GM18498 (cell line): Measurements from ENCODE around the gene KLHL29.
"Not testable (repeated sequence)": the region's sequence is repeated elsewhere in the genome, so short reads cannot be mapped to it uniquely, and the experiment has no call there.

Experiments used
- ATAC-seq: cut with Tn5 transposase; IDR thresholded peaks from one replicate; pipeline ENCODE4 v1.9.1; 2021; ENCODE audit warnings: mild to moderate bottlenecking, moderate library complexity; ENCODE audit not compliant: unreplicated experiment

KLHL29 gene

DNA sequence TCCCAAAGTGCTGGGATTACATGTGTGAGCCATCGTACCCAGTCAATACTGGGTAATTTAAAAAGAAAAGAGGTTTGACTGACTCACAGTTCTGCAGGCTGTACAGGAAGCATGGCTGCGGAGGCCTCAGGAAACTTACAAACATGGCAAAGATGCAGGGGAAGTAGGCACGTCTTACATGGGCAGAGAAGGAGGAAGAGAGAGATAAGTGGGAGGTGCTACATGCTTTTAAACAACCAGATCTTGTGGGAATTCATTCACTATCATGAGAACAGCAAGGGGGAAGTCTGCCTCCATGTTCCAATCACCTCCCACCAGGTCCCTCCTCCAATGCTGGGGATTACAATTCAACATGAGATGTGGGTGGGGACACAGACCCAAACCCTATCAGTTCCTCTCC, 349.4 kb downstream of the KLHL29 start:
- no peak for ATAC-seq

DNA sequence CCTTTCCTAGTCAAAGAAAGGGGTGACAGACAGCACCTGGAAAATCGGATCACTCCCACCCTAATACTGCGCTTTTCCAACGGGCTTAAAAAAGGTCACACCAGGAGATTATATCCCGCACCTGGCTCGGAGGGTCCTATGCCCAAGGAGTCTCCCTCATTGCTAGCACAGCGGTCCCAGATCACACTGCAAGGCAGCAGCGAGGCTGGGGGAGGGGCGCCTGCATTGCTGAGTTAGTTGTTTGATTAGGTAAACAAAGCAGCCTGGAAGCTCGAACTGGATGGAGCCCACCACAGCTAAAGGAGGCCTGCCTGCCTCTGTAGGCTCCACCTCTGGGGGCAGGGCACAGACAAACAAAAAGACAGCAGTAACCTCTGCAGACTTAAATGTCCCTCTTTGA, 351.8 kb downstream of the KLHL29 start:
- ATAC-seq = not testable (repeated sequence)

DNA sequence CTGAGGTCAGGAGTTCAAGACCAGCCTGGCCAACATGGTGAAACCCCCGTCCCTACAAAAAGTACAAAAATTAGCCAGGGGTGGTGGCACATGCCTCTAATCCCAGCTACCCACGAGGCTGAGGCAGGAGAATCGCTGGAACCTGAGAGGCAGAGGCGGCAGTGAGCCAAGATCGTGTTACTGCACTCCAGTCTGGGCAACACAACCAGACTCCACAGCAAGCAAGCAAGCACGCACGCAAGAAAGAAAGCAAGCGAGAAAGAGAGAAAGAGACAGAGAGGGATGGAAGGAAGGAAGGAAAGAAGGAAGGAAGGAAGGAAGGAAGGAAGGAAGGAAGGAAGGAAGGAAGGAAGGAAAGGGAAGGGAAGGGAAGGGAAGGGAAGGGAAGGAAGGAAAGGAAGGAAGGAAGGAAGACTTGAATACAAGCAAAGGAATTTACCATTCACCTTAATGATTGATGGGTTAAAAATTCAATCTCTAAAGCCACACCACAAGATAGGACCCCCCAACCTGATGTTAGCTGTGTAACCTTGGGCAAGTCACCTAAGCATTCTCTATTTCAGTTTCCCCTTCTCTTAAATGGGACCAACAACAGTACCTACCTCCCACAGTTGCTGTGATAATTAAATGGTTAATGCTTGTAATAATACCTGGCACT, 360.2 kb downstream of the KLHL29 start:
- ATAC-seq = no peak

DNA sequence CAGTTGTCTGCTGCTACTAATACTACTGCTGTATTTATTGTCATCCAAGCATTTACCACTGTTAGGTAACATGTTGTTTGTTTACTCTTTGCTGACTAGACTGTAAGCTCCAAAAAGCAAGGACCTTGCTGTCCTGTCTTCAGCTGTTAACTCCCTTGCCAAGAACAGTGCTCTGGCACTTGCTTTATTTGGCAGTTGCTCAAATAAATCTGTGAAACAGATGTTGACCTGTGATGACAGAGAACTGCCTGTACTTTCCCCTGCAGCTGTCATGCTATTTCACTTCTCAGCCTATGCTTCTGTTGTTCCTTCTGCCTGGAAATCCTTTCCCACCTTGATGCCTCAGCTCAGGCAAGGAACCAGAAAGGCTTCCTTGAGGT, 360.7 kb downstream of the KLHL29 start:
- ATAC-seq = peak; percentile 70

DNA sequence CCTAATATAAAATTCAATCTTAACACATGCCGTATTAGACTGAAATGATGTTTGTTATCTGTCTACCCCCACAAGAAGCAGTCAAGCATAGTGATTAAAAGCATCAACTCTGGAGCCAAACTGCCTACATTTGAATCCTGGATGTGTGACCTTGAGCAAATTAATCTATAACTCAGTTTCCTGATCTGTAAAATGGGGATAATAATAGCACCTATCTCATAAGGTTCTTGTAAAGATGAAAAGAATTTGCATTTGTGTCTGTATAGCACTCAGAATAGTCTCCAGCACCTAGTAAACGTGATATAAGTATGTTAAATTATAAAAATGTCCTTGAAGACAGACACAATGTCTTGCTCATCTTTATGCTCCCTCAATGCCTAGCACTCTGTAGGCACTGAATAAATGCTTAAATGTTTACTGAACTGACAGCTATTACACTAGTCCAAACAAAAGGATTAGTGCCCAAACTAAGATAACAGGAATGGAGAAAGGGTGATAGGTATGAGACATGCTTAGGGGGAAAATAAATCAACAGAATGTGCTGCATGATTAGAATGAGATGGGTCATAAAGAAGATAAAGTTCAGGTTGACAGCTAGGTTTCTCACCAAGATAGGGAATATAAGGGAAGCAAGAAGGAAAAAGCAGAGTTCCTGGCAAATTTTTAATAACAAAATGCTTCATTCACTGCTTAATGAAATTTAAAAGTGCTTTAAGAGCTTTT, 361.3 kb downstream of the KLHL29 start:
- peak; percentile 32 for ATAC-seq

DNA sequence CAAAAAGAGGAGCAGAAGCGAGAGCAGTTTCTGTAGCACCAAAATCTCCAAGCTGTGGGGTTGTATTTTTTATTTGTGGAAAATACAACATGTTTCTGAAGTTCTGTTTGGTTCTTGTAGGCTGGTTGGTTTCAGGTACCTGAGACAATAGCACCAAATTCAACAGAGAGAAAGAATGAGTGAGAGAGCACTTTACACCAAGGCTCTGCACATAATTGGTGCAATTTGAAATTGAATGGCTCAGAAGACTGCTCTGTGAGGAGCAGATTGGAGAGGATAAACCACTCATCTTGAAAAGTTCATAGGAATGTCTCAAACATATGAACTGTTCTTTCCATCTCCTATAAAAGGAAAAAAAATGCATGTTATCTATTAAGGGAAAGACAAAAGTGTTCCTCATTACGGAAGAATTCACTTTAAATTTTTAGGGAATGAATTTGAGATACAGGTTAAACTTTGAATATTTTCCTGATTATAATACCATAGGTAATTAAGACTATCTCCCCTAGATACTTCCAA, 366.8 kb downstream of the KLHL29 start:
- no peak for ATAC-seq

DNA sequence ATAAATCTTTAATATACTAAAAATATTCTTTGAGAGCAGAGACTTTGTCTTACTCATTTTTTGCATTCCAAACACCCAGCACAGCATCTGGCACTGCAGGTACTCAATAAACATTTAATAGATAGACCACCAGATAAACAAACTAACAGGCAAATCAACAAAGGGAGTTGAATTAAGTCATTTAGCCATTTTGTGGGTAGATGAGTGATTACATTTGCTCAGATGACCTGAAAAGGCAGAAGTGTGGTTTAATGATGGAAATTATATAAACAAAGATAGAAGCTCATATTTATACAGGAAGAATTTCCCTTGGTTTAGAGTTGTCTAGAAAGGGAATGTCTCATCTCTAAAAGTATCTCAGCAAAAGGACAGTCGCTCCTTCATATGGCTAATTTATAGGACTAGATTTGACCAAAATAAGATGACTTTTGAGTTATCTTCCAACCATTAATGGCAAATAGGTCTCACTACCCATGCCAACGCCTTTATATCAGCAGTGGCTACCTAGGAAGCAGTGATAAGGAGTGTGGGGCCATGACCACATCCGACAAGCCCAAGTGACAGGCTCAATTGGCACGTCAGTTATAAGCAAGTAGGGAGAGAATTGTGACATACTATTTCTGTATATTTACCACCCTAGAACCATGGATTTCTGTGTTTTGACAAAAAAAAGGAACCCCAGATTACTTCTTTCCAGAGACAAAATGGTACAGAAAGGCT, 368.5 kb downstream of the KLHL29 start:
- ATAC-seq = no peak

DNA sequence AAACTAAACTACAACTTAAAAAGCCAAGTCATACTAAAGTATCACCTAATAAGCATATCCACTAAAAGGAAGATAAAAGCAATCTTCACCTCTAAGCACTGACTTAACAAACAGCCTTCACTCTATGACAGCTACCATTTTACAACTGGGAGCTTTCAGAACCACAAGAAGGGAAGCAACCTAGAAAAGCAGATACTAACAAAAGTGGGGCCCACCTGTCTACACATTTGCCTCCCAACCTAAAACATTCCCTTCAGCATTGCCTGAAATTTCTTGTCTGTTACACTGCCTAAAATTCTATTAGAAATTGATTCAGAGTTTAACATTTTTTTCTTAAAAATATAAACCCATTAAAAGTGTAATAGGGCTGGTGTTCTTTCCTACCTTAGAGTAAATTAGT, 370.0 kb downstream of the KLHL29 start:
- ATAC-seq = no peak

DNA sequence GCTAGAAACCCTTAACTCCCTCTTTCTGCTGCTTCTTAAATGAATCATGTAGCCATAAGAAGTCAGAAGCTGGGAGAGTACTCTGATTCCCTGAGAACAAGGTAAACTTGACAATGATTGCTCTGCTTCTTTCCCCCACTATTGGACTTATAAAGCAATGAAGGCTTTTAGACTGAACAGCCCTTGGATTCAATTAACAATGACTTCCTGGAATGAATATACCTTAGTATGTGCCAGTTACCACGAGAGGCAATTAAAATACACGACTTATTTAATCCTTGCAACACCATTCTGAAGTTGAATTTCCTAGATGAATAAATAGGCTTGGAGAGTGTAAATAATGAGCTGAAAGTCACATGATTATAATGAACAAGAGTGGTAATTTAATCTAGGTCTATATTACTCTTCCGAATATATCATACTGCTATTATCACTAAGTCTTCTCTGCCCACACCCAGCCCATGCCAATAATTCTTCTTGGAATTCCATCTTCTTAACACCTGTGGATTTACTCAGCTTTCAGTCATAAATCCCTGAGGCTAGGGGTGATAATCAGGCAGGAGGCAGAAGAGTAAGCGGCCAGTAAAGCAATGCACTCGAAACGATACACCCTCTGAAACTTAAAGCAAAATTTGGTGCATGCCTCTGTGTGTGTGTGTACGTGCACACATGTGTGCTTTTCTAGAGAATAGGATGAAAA, 371.8 kb downstream of the KLHL29 start:
- ATAC-seq = no peak

DNA sequence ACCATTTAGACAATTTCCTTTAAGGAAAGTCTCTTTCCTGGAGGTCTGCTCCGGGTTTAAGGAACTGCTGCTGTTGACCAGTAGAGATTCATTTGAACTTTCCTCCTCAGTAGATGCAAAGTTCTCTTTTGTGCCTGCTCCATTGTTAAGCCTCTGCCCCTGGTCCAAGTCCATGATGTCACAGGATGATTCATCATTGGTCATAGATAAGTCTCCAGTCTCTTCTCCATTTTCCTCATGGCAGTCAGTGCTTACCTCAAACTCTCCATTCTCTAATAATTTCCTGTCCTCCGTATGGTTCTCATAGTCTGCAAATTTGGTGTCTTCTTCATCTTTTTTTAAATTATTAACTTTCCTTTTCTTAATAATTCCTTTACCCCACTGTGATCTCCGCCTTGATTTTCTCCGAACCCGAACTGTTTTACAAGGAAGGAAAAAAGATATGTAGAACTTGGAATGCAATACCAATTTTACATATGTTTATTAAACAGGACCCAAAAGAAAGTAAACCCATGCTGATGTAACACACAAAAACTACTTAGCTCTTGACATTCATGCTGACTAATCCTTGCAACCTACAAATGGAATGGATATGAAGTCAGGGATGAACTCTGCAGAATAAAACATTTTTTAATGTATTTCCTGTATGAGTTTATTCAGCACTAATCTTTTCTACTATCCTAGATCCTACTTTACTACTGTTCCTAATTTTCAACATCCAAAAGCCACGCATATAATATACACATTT, 372.9 kb downstream of the KLHL29 start:
- ATAC-seq = no peak
